Right renal cortex interstitium (tissue), 3 donors: Measurements from ENCODE around the gene SP9. TPM values are rescaled to one million over a fixed set of nuclear protein-coding genes. Genes with fewer than 3 reads are reported as not detected.

Source experiments
- DNase-seq, 3 donors: peaks; one replicate each; pipeline ENCODE4 v3.0.0-alpha.2; 2013; ENCODE audit warnings: low read depth in 3 of 3, low spot score in 2 of 3
- polyA plus RNA-seq, 3 donors: library from polyadenylated mRNA; unstranded; fragments of 120-200 nt; gene quantifications; one replicate each; pipeline ENCODE4 v1.2.1, GENCODE V29; 2013; ENCODE audit not compliant: insufficient read length in 3 of 3

SP9 gene
- polyA plus RNA-seq, 3 donors: not detected

GRCh38 chr2:174333017-174333371 is 1.8 kb upstream of the SP9 start:
- DNase-seq: no peak

DNA sequence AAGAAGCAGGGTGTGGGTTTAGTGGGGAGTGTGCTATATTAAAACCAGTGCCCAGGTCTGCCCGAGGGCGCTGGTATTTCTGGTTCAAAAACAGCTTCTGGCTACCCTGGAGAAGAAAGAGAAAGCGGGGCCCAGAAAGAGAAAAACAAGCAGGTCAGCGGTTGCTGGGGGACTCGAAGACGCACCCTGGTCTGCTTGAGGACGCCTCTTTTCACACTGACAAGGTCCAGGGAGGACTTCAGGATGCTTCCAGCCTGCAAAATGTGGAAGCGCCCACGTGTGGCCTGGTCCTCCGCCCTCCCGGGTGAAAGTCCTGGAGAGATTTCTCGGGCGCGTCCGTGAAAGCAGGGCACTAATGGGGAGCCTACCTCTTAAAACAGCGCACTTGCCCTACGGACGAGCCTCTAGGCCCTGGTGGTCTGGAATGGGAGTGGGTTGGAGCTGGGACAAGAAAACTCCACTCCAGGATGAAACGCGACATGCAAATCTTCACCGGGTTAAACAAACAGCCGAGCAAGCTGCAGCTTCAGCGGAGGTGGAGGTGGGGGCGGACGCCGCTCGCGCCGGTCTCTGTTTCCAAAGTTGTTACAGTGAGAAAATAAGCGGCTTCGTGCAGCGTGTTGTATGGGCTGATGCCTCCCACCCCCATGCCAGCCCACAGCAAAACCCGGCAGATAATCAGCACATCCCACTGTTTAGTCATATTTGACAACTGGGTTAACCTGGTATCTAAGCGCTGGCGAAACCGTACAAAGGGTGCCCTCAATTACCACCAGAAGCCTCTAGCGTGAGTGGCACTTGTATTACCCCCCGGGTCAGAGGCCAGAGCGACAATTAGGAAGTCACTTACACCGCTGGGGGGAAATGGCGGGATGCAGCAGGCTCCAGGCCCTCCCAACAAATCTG is 1.1 kb upstream of the SP9 start:
- DNase-seq: no peak

DNA sequence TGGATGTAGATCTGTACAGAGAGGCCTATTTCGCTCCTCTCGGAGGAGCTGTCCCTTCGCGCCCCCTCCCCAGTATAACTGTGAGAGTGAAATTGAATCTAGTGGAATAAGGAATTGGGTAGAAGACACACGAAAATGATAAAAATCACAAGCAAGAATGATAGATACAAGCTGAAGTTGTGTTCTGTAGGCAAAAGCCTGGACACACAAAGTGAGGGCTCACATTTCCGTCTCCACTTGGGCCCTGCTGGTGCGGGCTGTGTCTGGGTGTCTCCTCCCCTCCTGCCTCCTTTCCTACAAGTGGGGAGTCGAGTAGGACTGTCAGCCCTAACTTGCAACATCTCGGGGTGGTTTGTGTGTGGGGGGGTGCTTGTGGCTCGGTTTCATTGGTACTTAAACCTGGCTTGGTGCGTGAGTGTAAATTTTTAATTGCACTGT is 457 bp upstream of the SP9 start:
- no peak for DNase-seq

GRCh38 chr2:174335254-174335987 is 667 bp downstream of the SP9 start:
- no peak for DNase-seq

DNA sequence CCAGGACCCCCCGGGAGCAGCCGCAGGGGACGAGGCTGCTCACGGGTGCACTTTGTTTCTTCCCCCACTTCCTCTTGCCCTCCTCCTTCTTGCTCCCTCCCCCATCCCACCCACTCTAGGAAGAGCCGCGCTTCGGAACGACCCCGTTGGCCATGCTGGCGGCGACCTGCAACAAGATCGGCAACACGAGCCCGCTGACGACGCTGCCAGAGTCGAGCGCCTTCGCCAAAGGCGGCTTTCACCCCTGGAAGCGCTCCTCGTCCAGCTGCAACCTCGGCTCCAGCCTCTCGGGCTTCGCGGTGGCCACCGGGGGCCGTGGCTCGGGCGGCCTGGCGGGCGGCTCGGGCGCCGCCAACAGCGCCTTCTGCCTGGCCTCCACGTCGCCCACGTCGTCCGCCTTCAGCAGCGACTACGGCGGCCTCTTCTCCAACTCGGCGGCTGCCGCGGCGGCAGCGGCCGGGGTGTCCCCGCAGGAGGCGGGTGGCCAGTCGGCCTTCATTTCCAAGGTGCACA is 1.3 kb downstream of the SP9 start:
- no peak for DNase-seq

GRCh38 chr2:174336501-174337336 is 2.0 kb downstream of the SP9 start:
- DNase-seq: no peak

DNA sequence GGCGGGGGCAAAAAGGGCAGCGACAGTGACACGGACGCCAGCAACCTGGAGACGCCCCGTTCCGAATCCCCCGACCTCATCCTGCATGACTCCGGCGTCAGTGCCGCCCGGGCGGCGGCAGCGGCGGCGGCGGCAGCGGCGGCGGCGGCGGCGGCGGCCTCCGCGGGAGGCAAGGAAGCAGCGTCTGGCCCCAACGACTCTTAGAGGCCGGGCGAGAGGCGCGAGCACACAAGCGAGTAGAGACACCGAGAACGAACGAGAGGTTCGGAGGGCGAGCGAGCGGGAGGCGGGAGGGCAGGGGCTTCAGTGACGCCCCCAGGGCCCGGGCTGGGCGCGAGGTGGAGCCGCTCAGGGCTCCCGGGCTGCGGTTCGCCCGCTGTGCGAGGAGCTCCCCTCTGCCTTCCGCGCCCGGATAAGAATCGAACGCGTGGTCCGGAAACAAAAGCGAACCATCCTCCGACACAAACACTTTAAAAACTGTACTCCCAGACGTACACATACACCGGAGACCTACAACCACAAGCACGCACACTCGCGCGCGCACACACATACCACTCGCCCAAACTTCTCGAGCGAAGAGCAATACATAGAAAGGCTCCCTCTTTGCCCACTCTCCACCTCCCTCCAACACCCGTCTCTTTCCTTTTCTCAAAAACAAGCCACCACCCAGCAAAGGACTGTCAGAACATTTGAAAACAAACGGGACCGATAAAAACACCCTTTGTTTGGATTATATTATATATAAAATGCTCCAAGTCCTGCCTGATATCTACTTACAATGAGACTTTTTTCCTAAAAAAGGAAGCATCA is 2.8 kb downstream of the SP9 start:
- DNase-seq: no peak

DNA sequence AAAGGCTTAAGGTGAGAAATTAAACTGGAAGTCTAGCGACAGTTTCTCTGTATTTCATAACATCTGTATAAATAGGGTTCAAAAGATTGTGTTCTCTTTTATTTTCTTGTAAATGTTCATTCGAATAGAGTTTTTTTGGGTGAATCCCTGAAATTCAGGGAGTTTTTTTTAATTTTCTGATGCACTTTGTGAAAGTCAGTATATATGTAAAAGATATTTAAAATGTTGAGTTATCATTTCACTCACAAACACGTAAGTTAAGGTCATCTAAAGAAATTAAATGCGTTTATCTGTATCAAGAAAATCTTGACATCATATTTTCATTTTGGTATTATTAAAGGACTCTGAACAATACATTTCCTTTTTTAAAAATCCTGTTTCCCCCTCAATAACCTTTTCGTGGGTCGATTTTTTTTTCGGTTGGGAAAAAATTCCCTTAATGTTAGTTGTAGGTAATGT is 3.4 kb downstream of the SP9 start:
- DNase-seq: no peak

DNA sequence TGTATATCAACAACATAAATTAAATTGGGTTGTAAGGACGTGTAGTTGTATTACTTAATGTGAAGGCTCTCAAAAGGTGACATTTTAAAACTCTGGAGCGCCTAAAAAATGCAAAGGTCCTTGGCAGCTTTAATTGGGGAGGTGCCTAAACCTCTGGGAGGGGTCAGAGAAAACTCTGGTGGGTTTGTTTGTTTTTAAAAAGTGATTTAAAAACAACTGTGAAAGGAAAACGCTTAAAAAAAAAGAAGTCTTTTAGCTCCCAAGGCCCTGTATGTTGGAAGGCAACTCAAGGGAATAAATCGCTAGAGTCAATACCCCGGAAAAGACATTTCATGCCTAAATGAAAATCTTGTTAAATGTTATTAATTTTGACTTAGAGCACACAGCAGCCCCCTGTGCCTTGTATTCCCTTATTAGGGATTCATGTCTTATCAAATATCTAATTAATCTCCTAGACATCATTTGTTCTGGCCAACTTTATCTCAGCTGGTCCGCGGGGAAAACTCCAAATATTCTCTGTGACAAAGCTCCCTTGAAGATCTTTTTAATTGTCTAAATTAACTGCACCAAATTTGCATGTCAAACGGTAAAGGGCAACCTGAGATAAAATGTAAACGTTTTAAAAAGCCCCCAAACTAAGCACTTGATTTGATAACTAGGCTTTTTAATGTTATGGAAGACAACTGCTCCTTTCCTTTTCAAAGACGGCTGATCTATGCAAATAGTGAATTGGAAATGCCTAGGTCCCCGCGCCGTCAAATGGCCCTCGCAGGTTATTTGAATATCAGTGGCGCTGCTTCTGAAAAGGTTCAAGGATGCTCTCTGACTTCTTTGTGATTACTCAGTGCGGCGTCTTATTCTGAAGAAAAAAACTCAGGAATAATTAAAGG is 4.2 kb downstream of the SP9 start:
- DNase-seq: no peak

- DNase-seq: no peak
Measured at GRCh38 chr2:174339561-174340399, 5.0 kb downstream of the SP9 start.

DNA sequence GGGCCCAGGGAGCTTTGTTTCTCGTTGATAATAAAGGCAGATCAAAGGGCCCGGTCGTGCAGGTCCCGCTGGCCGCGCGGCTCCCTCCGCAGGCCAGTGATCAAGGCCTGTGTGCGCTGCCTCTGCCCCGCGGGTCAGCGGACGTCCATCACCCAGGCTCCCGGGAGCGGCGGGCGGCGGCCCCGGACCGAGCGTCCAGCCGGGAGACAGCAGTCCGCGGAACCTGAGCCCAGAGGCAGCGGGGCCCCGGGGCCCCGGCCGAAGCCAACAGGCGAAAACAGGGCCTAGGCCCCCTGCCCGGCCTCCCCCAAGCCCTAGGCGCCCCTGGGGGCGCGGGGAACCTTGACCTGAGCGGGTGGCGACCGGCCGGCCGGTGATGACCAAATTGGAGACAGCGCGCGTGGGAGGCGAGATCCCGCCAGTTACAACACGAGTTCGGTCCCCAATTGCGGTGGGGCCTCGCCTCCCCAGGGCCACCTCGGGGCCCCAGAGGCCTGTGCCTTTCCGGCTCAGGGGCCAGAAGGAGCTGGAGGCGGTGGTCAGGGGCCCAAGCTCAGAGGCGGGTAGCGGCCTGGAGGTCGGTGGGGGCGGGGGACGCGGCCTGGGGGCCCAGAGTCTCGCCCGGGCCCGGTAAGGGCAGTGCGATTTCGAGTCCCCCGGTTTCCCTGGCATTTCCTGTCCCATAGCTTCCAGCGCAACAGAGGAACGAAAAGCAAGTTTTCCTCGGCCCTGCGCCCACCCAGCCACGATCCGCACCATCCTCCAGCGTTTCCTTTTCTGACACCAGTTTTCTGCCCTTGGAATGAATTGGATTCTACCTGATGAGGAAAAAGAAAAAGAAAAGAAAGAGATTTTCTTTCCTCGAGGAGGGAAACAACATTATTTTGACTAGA is 5.9 kb downstream of the SP9 start:
- no peak for DNase-seq

DNA sequence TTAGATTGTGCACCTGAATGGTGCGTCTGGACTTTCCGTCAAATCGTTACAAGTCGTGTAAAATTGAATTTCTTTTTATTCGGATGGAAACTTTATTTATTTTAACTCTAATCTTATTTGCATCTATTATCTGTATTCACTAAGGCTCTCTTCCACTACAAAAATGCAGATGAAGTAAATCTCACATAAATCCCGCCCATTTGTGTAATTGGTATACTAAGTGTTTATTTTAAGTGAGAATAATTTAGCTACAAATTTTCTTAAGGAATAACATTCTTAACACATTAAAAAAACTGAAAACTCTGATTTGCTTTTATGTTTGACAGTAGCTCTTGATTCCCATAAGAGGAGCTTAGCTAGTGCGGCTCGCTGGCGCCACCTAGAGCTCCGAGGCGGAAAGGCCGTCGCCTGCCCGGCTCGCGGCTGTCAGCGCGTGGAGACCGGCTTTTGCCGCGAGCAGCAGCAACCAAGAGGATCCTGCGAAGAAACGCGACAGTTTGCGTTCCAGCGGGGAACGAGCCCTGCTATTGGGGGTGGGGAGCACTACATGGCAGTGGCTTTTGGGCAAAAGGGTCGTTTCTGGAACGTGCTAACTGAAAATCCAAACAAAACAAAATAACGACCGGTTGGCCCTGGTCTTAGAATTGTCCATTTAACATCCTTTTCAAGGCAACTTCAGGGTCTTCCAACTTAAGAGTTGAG is 6.7 kb downstream of the SP9 start:
- no peak for DNase-seq

DNA sequence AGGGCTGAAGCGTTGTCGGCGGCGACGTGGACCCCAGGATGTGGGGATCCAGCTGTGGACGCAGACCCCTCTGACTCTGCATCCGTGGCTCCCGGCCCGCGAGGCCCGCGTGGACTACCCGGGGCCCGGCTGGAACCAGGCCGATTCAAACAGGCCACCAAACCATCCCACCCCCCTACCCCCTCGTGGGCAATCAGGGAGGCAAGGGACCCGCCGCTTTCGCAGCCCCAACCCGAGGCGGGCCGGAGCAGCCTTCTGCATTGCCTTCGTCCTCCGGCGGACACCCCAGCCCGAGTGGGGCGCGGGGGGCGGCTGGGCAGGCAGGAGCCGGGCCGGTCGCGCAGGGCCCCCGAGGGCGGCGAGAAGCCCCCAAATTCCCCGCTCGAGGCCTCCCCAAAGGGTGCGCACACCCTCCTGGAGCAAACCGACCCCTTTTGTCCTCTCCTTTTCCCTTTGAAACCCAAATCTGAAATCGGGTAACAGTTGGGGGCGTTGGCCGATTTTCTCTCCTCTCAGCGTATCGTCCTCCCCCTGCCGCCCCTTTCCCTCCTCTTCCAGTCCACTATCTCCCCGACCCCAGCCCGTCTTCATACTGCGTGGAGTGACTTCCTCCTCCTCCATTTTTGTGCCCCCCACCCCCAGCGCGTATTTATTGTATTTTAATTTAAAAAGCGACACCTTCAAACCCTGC is 7.4 kb downstream of the SP9 start:
- DNase-seq: no peak

GRCh38 chr2:174342686-174343342 is 8.1 kb downstream of the SP9 start:
- DNase-seq: no peak

GRCh38 chr2:174343343-174343622 is 8.5 kb downstream of the SP9 start:
- DNase-seq: no peak
